ENCODE measurements around the gene TAF1D.

Gene TAF1D

GRCh38 chr11:93686226-93686625 lies 55.1 kb downstream of the TAF1D start:
- H3K9ac ChIP-seq (ENCODE audit: low read depth, low read length): no peak overlapping the region
- H3K9me3 ChIP-seq (ENCODE audit: control insufficient read depth, insufficient read depth, low read length): no peaks in the 10 kb centered on the region
- H3K4me1 ChIP-seq (ENCODE audit: insufficient read depth, low read length): no peaks in the 10 kb centered on the region
- peaks cover 21% of the 10 kb centered on the region for H3K36me3 ChIP-seq (ENCODE audit: insufficient read depth, low read length)
